HFFc6 (cell line): Measurements from ENCODE around the gene PREX1. TPM values are rescaled to one million over a fixed set of nuclear protein-coding genes. Genes with fewer than 3 reads are reported as not detected.
"Not testable (repeated sequence)": the region's sequence is repeated elsewhere in the genome, so short reads cannot be mapped to it uniquely, and the experiment has no call there.

Experiments used
- DNase-seq: peaks from one replicate; pipeline ENCODE4 v3.0.0-alpha.2; 2018
- H3K27ac Mint-ChIP-seq: 2 replicates; pipeline ENCODE4 v1.8.0; 2020; ENCODE audit warnings: mild to moderate bottlenecking, mixed read lengths
- H3K27me3 Mint-ChIP-seq: 2 replicates; pipeline ENCODE4 v1.8.0; 2021; ENCODE audit warnings: mild to moderate bottlenecking, moderate library complexity, mixed read lengths; ENCODE audit not compliant: insufficient read depth
- H3K36me3 Mint-ChIP-seq: 2 replicates; pipeline ENCODE4 v1.8.0; 2021; ENCODE audit warnings: low read depth, mixed read lengths
- H3K4me1 Mint-ChIP-seq: 2 replicates; pipeline ENCODE4 v1.8.0; 2020; ENCODE audit warnings: low read depth, mixed read lengths
- H3K4me3 Mint-ChIP-seq: 2 replicates; pipeline ENCODE4 v1.8.0; 2020; ENCODE audit warnings: mild to moderate bottlenecking, moderate library complexity, mixed read lengths
- H3K9me3 Mint-ChIP-seq: 2 replicates; pipeline ENCODE4 v1.8.0; 2020; ENCODE audit warnings: mild to moderate bottlenecking, mixed read lengths
- total RNA-seq, 6 experiments: library from RNA; stranded (reverse); fragmentation: NEBNext Ultra II Directional; extraction: Animal tissue kit (Norgen Biotek cat#: 25700); gene quantifications; 2 replicates in 1 of 6; 3 replicates in 5 of 6; pipeline ENCODE4 v1.2.3, GENCODE V29; 2021
- TF ChIP-seq, protein P1 (sequence below): fragments of 200-600 bp; sonication (generic); IDR thresholded peaks from 2 replicates; pipeline ENCODE4 v1.5.0; 2021; ENCODE audit warnings: antibody characterized with exemption, mild to moderate bottlenecking

Gene PREX1
- total RNA-seq, 6 experiments from 2014 or later = 1.8 to 4.1 (median 2.8) TPM

DNA sequence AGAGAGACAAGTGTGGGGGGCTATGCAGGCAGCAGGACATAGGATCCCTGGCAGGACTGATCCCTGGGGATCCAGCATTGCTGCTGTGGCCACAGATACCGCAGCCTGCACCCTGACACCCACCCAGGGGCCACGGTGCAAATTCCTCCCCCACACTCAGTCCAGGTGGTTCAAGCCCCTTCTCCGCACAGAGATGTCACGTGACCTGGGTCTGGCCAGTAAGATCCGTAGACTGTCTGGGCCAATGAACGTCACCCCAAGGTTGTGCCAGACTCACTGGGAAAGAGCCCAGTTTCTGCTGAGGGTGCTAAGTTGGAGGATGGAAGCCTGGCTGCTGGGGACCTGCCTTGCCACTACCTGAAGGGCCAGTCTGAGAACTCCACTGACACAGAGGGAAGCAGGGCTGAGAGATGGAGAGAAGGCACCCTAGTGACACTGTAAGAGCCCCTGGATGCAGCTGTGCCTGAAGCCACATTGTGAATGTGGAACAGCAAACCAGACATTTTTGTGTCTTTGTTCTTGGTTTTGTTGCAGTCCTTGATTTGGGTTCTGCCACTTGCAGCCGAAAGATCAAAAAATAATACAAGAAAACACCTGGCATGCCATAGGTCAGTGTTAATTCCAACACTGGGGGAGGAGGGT is 228.6 kb downstream of the PREX1 start:
- Mint-ChIP-seq H3K27ac (no peak overlapping the region), H3K4me3 (no peak overlapping the region), H3K27me3 (peaks cover 14% of the 10 kb centered on the region), H3K9me3 (no peaks in the 10 kb centered on the region), H3K4me1 (no peaks in the 10 kb centered on the region), H3K36me3 (no peaks in the 10 kb centered on the region)
- TF ChIP-seq, protein P1, sequence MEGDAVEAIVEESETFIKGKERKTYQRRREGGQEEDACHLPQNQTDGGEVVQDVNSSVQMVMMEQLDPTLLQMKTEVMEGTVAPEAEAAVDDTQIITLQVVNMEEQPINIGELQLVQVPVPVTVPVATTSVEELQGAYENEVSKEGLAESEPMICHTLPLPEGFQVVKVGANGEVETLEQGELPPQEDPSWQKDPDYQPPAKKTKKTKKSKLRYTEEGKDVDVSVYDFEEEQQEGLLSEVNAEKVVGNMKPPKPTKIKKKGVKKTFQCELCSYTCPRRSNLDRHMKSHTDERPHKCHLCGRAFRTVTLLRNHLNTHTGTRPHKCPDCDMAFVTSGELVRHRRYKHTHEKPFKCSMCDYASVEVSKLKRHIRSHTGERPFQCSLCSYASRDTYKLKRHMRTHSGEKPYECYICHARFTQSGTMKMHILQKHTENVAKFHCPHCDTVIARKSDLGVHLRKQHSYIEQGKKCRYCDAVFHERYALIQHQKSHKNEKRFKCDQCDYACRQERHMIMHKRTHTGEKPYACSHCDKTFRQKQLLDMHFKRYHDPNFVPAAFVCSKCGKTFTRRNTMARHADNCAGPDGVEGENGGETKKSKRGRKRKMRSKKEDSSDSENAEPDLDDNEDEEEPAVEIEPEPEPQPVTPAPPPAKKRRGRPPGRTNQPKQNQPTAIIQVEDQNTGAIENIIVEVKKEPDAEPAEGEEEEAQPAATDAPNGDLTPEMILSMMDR = no peak
- DNase-seq = no peak

DNA sequence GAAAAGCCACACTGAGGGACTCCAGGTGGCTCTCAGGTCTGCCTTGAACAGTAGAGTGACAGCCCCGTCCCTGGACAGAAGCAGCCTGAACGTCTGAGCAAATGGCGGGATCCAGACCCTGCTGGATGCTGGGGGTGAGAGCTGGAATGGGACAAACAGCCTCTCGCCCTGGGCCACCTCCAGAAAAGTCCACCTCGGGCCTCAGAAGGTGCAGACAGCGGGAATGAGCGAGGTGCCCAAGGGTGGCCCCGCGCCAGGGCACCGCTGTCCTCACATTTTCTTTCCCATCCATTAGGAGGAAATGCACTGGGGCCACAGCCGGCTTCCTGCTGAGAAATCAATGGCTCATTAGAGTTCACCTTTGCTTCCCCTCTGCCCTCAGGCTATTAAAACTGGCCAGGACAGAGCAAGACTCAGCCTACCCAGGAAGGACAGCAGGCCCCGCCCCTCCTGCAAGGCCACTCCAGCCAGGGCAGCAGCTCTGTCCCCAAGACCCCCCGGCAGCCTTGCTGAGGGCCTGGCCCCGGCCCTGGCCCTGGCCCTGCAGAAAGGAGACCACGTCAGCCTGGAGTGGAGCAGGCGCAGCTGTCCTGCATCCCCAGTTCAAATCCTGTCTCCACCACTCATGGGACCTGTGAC is 229.4 kb downstream of the PREX1 start:
- H3K4me1 Mint-ChIP-seq, H3K36me3 Mint-ChIP-seq, DNase-seq, H3K4me3 Mint-ChIP-seq, H3K27ac Mint-ChIP-seq, H3K9me3 Mint-ChIP-seq: not testable (repeated sequence)
- H3K27me3 Mint-ChIP-seq = peaks cover 20% of the 10 kb centered on the region

DNA sequence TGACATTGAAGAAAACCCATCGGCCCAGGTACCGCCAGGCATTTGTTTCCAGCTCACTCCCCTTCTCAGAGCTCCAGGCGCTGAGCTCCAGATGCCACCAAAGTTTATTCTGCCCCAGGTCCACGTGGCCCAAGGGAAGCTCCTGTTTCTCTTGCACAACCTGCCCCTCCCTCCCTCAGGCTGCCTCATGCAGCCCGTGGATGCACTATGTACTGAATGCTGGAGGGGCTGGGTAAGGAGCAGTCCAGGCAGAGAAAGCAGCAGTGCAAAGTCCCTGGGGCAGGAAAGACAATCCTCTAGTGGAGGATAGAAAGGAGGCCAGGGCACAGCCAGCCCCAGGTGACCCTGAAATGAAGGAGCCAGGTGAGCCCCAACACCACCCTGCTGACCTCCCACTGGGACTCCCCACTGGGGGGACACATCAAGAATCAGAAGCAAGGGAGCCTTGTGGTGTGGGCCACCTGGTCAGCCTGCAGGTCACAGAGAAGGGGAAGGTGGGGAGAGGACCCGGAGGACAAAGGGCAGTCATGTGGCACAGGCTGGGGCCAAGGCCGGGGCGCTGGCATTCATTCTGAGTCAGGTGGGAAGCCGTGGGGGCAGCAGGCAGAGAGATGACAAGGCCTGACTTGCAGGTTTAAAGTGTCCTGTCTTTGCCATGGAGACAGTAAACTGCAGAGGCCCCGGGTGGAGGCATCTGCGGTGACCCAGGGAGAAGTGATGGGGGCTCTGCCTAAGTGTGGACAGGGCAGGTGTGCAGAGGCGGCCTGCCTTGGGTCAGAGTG is 230.1 kb downstream of the PREX1 start:
- DNase-seq = no peak
- H3K4me1 Mint-ChIP-seq = no peaks in the 10 kb centered on the region
- TF ChIP-seq, protein P1 = no peak
- H3K9me3 Mint-ChIP-seq = no peaks in the 10 kb centered on the region
- H3K4me3 Mint-ChIP-seq = no peak overlapping the region
- H3K36me3 Mint-ChIP-seq = no peaks in the 10 kb centered on the region
- H3K27me3 Mint-ChIP-seq = peaks cover 17% of the 10 kb centered on the region
- no peak overlapping the region for H3K27ac Mint-ChIP-seq

GRCh38 chr20:48596334-48596898 is 231.4 kb downstream of the PREX1 start:
- DNase-seq = no peak
- TF ChIP-seq, protein P1 = no peak
- H3K36me3 Mint-ChIP-seq = no peaks in the 10 kb centered on the region
- H3K27me3 Mint-ChIP-seq = peaks cover 12% of the 10 kb centered on the region
- no peaks in the 10 kb centered on the region for H3K4me1 Mint-ChIP-seq
- H3K9me3 Mint-ChIP-seq = no peaks in the 10 kb centered on the region
- H3K27ac Mint-ChIP-seq = no peak overlapping the region
- H3K4me3 Mint-ChIP-seq = no peak overlapping the region

- Mint-ChIP-seq H3K4me1 (no peaks in the 10 kb centered on the region), H3K9me3 (no peaks in the 10 kb centered on the region), H3K36me3 (no peaks in the 10 kb centered on the region), H3K27ac (no peak overlapping the region), H3K27me3 (peaks cover 12% of the 10 kb centered on the region), H3K4me3 (no peak overlapping the region)
- TF ChIP-seq, protein P1 = no peak
- DNase-seq = no peak
Measured at GRCh38 chr20:48595495-48596333, 232.1 kb downstream of the PREX1 start.
